ENCODE results near the gene PAGE3.

Gene PAGE3

GRCh38 chrX:55264816-55265215, at the start of gene PAGE3:
TSS of gene PAGE3 (minus strand) at chrX:55264916. CDS start at chrX:55263903, 1,013 bp downstream.
- DNase-seq: no peak

- DNase-seq: no peak
Observed at GRCh38 chrX:55312655-55313054, 47.9 kb upstream of the PAGE3 start.

- DNase-seq: no peak
Observed at GRCh38 chrX:55290963-55291362, 26.2 kb upstream of the PAGE3 start.

- DNase-seq: no peak
Observed at GRCh38 chrX:55279832-55280231, 15.1 kb upstream of the PAGE3 start.

GRCh38 chrX:55260806-55261205, 3.9 kb downstream of the PAGE3 start:
- no peak for DNase-seq

- DNase-seq: no peak
Observed at GRCh38 chrX:55253528-55253927, 11.2 kb downstream of the PAGE3 start.

GRCh38 chrX:55240788-55241340, 23.9 kb downstream of the PAGE3 start:
- no peak for DNase-seq

- peak; percentile 29 for DNase-seq
Observed at GRCh38 chrX:55220119-55220794, 44.5 kb downstream of the PAGE3 start, which contains the start of gene PAGE5. TSS of gene PAGE5 (plus strand) at chrX:55220346. CDS start at chrX:55221383, 1,037 bp downstream.

GRCh38 chrX:55213381-55213780, 51.3 kb downstream of the PAGE3 start:
- DNase-seq: no peak

GRCh38 chrX:55210931-55211677, 53.6 kb downstream of the PAGE3 start:
- DNase-seq: no peak

All from NCI-H146 (cell line).